ENCODE data around the gene PTPRG.

Gene PTPRG

GRCh38 chr3:61774279-61774890, 213.0 kb downstream of the PTPRG start:
- DNase-seq, result no peak

DNA sequence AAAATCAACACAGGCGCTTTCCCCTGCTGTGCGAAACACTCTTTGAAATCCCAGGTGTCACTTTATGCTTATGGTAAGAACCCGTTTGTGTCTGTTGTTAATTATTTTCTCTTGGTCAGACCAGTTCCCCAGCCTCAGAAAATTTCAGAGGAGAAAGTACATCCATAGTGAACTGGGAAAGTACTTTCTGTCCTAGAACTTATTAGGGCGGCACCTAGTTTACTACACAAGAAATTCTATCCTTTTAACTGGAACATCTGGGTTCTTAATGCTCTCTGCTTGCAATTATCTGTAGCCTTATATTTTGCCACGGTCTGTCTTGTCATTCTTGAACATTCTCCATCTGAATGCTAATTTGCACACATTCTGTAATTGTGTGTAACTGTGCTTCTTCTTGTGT, 215.0 kb downstream of the PTPRG start:
- no peak for DNase-seq

DNA sequence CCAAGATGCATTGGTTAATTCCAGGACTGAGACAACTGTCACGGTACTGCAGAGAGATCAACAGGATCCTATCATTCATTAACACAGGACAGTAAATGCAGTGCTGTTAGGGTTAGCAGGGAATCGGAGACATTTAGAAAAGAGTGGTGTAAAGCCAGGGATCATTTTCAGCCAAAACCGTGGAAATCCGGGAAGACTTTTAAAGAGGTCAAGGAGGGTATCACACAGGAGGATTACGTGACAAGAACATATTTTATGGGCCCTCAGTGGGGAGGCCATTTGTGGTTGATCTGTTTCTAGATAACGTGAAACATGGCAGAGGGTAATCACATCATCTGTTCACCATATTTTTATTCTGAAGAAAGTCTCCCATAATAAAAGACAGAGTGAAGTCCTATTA, 216.1 kb downstream of the PTPRG start:
- no peak for DNase-seq

DNA sequence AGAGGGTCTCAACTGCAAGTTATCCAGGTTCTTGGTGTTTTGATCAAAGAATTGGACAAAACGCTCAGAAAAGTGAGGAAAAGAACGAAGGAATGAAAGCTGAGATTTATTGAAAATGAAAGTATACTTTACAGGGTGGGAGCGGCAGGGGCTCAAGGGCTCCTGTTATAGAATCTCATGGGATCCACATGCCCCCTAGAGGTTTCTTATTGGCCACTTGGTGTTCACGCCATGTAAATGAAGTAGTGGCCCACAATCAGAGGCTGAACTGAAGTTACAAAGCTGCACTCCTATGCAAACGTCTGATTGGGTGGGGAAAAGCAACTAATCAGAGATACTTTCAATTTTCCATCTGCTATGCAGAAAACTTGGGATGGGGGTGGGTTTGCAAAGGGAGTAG, 216.7 kb downstream of the PTPRG start:
- no peak for DNase-seq

GRCh38 chr3:61780016-61780415, 218.6 kb downstream of the PTPRG start:
- DNase-seq, result no peak

DNA sequence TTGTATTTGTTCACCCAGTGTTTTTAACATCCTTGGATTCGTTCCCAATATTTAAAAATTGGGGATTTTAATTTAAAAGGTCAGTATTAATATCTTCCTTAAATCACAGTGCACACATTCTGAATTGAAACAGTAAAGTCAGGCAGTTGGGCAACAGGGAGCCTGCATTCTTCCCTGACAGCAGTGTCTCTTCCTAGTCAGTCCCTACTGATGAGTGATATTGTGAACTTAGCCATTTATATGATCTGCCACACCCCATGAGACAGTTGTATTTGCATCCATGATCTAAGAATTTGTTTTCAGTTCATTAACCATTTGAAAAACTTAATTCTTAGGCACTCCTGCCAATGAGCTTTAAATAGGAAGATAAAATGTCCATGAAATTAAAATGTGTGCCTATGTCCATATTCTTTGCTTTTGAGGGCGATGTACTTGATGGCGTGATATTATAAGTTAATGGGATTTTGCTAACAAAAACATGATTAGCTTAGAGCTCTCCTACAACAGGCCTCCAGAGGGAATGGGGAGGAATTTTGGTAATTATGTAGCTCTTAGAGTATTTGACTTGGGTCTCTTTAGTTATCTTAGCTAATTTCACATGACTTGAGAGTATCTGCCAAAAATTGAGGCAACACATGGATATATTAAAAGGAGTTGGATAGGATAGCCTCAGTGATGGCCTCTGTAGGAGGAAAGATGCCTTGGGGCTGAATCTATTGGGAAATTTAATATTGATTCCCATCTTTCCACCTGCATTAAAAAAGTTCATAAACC, 219.3 kb downstream of the PTPRG start:
- no peak for DNase-seq

DNA sequence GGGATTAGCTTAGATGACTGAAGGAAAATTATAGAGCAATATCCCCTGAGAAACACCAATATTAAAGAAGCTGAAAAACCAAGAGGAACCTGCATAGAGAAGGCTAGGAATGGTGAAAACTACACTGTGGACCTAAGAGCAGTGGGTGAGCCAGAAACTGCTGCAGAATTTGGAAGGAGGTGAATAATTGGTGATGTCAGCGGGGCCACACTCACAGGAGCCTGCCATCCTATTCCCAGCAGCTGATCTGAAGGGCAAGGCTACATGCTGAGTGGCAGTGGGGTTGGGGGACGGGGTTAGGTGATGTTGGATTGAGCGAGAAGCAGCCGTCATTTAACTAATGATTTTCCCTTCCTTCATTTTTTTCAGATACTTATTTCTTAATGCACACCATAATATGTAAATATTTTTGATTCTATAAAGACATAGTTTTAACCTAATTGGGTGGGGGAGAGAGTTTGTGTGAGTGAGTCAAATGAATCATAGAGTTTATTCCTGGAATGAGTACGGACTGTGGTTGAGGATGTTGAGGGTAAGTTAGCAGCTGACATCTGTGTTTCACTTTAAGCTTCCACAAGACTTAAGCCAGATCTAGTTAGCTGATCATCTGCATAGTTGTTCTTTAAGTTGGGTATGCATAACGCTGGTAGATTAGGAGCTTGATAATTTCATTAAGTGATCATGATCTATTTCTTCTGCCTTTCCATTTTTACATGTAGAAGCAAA, 222.8 kb downstream of the PTPRG start:
- no peak for DNase-seq

- no peak for DNase-seq
Measured at GRCh38 chr3:61788623-61789507, 227.5 kb downstream of the PTPRG start.

DNA sequence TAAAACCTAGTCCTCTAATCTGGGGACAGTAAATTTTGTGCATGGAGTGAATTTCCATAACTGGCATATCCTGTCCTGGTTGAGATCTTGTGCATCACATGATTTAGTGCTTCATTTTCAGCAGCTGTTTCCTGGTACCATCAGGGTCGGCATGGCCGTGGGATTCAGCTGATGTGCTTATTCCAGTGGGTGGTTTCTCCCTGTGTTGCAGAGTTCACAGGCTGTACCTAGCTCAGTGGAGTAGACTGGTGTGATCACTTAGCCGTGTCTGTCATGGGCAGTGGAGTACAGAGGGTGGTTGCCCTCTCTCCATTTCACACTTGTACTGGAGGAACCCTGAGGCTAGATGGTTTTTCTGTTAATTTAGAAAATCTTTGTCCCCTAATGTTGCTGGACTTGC, 228.5 kb downstream of the PTPRG start:
- DNase-seq, result no peak

GRCh38 chr3:61790411-61790810, 229.0 kb downstream of the PTPRG start:
- DNase-seq, result no peak

DNA sequence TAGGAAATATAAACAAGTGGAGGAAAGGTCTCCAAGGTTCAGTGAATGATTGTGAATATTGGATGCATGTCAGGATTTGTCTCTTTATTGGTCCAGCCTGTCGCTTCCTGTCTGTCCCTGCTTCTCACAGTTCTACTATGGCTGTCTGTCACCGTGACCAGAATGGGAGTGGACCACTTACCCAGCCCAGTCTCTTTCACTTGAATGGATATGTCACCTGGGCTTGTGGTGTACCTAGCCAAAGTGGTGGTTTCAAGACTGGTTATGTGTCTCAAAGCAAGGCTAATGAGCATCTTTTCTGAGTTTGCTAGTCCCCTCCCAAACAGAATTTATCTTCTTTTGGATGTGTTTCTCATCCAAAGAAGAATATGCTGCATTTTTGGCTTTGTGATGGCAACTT, 231.7 kb downstream of the PTPRG start:
- no peak for DNase-seq

DNA sequence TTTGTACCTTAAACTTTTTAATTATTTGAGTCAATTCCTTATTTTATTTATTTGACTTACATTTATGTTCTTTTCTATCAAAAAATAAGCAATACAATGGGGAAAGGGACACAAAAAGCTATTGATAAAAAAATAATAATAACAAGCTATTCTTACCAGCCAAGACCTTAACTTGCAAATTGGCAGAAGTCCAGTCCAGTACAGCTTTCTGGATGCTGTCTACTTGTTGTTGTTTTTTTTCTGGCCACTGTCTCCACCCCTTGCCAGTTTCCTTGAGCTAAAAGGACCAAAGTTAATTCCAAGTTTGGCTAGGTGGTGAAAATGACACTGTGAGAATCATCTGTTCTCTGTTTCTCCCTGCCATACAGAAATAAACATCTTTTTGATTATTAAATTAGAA, 232.2 kb downstream of the PTPRG start:
- DNase-seq, result no peak

DNA sequence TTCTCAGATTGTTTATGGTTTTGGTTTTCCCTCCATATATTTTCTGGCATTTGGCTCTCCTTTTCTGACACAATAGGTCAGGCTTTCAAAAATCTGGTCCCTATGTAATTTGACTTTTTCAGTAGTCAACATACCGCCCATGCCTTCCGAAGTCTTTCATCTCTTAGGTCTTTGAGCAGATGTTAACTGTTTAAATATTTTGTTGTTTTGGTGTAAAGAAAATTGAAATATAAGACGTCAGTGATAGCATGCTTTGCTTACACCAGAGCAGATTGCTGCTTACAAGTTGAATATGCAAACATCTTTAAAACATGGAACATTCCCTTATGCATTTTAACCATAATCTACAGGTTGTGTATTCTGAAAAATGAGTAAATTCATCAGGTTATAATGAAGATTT, 233.0 kb downstream of the PTPRG start:
- DNase-seq, result no peak

DNA sequence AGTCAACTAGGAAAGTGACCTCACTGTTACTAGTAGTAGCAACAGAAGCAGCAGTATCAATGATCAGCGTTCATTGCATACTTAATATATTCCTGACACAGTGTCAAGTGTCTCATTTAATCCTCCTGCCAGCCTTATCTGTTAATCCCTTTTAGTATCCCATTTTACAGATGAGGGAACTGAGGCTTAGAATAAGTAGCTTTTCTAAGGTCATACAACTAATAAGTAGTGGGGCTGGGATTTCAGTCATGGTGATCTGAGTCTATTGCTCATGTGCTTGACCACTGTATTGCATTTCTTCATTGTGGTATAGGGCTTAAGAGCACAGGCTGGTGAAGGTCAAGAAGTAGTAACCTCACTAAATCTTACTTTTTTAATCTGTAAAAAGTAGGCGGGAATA, 233.6 kb downstream of the PTPRG start:
- DNase-seq, result no peak

DNA sequence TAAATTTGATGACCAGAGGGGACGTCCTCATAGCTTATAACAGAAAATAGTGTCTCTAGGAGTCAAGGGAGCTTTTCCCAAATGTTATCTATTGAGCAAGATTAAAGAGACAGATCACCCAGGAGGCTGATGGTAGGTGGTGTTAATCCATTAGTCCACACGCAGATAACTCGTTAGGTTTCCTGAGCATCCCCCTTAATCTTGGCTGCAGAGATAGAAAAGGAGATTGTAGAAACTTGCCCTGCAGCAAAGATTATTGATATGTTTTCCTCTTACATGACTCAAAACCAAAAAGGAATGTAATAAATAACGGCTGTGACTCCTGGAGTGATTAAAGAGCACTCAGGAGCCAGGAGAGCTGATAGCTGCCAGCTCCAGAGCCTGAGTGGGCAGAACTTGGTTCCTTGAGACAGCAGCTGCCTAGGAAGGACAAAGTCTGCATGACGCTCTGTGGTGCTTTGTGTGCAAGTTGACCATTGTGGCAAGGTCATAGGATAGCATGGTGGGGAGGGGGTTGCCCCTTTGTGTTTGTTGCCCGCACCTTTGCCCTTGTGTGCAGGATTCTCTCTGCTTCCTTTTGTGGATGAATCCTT, 234.8 kb downstream of the PTPRG start:
- DNase-seq, result no peak

DNA sequence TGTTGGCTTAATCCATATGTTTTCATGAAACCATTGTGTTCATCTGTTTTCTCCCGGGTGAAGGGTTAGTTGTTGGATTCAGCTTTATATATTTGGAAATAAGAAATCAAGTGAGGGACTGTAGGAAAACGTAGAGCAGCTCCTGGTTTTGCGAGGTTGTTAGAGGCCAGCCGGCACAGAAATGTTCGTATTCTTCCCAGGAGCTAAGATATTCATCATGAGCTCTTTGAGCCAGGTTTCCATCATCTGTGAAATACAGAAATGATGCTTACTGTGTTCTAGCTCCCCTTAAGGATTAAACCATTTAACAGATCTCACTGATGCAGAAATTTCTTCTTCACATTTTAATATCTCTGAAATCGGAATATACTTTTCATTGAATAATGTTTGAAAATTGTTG, 235.5 kb downstream of the PTPRG start:
- DNase-seq, result no peak

- DNase-seq, result no peak
Measured at GRCh38 chr3:61802772-61803171, 241.4 kb downstream of the PTPRG start.

DNA sequence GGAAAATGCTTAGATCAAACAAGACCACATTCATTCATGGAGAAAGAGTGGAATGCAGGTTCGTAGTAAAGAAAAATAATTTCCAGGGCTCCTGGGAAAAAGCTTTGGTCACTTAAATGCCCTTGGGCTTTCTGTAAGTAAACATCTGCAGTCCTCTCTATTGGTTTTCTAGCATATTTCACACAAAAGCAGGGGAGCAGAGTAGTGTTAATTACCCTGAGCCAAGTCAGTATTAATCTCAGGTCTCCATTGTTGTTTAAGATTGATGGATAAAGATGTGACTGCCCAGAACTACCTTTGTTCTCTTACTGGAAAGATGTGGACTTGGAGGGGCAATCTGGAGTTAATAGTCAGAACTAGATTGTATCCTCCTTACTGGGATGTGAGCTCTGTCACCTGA, 242.6 kb downstream of the PTPRG start:
- DNase-seq, result no peak

DNA sequence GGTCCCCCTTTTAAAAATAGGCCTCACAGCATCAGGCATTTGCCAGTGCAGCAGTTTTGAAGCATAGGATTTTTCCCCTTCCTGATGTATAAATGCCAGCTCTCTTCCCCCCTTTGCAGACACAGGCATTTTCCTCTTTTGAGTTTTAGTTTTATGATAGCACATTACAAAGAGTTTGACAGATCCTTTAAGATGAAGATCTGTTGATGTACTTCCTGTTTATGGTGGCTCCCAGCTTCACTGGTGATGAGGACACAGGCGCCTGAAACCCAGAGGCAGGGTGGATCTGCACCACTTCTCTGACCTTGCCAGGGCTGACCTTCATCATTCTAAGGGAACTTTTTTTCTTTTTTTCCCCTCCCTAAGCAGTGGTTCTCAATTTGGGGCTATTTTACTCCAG, 243.4 kb downstream of the PTPRG start:
- no peak for DNase-seq

GRCh38 chr3:61805510-61806080, 244.2 kb downstream of the PTPRG start:
- no peak for DNase-seq

- DNase-seq, result no peak
Measured at GRCh38 chr3:61806810-61807209, 245.4 kb downstream of the PTPRG start.

GRCh38 chr3:61807865-61808276, 246.5 kb downstream of the PTPRG start:
- no peak for DNase-seq
